CD4-positive, alpha-beta T cell treated with Interferon alpha-2 for 1 hour (primary cell): Measurements from ENCODE around the gene NPR3.

Experiments used
- DNase-seq, 2 donors: peaks; one replicate each; pipeline ENCODE4 v3.0.0-alpha.2; 2020 to 2022

The NPR3 gene

DNA sequence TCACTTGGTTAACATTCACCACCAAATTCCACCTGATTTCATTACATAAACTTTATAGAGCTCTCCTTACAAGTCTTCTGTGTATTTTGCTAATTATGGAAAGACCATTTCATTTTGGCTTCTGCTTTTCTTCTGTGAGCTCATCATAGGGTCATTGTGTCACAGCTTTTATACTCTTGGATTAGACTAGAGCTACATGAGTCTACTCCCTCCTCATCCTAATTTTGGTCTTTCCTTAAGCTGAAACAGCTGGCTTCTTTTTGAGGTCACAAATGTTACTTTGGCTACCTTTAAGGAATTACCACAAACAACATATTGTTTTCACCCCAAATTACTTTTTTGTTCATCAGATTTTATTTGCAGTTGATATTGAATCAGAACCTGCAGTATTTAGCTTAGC, 103.0 kb downstream of the NPR3 start:
- no peak for DNase-seq

DNA sequence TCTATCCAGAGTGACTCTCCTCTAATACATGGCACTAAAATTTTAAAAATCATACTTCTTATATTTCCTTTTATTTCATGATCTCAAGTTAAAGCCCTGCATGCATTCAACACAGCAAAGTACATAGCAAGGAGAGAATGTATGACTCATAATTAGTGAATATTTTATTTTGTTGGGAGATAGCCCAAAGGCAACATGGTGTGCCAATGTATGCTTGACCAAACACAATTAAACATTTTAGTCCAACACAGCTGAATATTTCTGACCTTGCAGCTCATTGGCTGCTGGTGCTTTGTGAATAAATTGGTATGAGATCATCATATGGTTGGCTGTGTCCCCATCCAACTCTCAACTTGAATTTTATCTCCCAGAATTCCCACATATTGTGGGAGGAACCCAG, 103.5 kb downstream of the NPR3 start:
- no peak for DNase-seq

DNA sequence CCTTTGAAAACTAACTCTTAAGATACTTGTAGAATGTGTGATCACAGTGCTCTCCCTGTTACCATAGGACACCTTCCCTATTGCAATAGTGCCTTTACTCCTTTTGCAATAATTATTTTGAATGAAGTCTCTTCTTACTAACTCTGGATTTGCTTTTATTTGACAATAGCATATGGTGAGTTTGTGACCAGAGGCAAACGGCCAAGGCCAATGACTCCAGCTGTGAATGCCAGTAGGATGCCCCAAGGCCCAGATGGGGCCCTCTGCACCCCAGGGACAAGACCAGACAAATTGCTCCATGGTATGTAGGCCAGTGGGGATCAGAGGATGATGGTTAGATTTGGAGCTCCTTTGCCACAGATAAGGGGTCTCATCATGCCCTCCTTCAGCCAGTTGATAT, 116.9 kb downstream of the NPR3 start:
- no peak for DNase-seq

DNA sequence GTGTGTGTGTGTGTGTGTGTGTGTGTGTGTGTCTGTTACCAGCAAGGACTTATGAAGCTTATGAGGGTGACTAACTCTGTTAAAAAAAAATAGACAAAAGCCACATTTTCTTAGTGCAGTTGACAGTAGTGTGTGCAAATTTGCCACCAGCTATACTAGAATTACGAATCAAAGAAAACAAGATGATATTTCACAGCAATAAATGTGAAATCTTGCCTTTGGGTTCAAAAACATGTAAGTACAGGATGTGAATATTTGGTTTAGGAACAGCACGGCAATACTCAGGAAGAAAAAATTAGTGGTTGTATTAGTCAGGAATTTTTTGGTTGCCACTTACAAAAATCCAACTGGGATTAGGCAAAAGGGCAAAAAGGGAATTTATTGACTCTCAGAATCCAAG, 117.4 kb downstream of the NPR3 start:
- no peak for DNase-seq

DNA sequence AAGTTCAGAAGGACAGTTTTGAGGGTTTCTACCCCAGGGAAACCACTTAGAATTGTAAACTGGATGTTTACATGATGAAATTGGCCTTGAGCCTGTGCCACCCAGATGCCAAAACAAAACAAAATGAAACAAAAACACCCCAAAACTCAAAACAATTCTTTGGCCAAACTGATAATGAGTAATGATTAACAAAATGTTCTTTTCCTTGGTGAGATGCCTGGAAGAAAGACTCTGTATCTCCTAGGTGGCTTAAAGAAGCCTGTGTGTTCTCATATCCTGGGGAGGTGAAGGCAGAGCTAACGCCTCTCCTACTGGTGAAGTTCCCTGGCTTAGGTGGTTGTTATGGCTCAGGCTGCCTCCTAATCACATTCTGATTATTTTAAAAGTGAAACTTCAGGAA, 120.5 kb downstream of the NPR3 start:
- no peak for DNase-seq

DNA sequence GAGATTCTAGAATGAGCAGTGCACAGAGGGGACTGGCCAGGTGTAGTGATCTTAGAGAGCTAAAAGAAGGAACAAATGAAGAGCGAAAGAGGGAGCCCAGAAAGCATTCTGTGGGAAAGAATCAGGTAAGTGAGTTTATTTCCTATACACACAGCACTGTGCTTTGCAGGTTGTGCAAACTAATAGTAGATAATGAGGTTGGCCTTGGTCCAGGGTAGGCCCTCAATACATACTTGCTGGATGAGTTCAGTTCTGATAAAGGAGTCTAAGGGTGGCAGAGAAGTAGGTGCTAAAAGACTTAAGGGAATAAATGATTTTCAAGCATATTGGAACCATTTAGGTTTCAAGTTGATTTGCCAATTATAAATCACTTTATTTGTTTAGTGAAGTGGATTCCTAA, 122.0 kb downstream of the NPR3 start:
- DNase-seq = no peak

DNA sequence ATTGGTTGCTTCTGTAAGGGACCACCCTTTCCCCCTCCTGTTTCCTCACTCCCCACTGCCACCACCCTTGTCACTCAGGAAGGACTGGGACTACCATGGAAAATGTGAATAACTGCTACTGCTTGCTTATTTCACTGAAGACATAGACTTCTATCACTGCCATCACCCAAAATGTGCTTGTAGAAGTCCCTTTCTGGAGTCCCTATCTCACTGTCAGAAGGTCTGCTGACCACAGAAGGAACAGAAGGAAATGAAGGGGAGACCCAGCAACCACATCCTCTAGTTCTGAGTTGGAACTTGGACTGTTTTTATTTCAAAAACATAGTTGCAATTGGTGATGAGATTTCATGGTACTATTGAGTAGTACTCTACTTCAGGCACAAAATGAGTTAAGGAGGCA, 122.5 kb downstream of the NPR3 start:
- no peak for DNase-seq

DNA sequence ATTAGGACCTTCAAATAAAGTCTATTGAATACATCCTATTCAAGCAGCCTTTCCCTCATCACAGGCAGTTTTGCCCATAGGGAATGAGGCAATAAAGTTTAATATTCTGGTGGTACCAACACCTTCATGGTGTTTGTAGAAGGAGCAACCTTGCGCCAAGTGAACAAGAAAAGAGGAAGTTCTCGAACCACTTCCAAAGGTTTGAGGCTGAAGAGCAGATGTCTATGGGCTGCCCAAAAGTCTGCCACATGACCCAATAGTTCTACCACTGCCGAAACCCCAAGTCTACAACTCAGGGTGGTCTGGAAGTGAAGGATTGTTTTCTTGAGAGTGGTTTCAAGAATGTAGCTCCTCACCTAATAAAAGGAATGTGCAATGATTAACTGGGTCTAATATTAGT, 123.1 kb downstream of the NPR3 start:
- no peak for DNase-seq

DNA sequence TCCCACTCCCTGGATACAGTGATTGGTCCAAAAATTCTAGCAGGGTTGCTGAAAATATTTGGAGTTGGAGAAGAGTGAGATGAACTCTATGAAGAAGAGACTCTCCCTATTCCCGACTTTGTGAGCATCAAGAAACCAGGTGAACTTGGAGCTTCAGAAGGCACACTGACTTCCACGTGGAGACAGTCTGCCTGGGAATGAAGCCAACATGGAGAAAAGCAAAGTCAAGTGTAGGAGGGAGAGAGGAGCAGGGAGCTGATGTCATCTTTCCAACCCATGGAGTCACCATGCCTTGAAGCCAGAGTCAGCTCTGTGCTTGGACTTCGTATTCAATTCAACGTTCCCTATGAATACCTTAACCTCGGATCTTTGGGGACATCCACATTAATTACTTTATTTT, 125.1 kb downstream of the NPR3 start:
- DNase-seq = no peak

DNA sequence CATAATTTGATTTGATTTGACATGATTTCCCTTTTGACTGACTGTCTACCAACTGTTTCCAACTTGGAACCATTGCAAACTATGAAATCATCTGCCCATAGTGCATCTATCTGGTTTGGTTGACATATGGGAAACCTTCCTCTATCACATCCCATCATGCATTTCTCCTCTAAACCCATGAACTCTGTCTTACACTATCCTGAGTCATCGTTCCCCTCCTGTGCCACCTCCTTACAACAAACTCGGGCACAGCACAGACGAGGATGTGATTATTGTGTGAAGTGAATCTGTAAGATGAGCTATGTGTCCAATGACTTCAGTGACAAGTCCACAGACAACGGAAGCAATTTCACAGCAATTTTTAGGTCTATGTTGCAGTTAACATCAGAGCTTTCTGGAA, 126.1 kb downstream of the NPR3 start:
- DNase-seq = no peak

DNA sequence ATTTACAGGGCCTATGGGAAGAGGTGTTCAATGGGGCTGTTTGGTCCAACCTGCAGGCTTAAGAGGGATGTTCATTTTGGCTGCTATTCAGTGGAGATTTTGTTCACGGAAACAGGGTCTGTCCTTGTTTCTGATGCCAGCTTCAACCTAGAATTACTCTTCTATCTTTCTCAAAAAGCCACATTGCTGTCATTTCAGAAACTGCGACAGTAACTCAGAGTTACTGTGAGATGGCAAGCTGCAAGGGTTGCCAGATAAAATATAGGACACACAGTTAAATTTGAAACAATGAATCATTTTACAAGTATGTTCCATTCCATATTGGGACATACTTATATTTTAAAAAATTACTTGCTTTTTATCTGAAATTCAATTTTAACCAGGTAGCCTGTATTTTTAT, 128.0 kb downstream of the NPR3 start:
- DNase-seq = no peak

DNA sequence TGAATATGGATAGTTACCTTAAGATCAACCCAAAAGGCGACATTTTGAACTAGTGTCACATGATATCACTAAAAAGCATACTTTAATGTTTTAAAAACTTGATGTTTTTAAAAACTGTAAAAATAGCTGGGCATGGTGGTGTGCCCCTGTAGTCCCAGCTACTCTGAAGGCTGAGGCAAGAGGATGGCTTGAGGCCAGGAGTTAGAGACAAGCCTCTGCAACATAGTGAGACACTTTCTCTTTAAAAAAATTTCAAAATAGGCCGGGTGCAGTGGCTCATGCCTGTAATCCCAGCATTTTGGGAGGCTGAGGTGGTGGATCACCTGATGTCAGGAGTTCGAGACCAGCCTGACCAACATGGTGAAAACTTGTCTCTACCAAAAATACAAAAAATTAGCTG, 129.5 kb downstream of the NPR3 start:
- no peak for DNase-seq
